Stomach (tissue), 4 donors: ENCODE measurements around the gene DMXL2.

Experiments used
- POLR2A ChIP-seq, 4 donors: fragments of 450-650 bp; IDR thresholded peaks; one replicate each; pipeline ENCODE4 v1.6.1; 2016; ENCODE audit warnings: antibody characterized with exemption in 4 of 4, control low read depth in 2 of 4, mild to moderate bottlenecking in 1 of 4, moderate library complexity in 1 of 4
- TF ChIP-seq, protein P1 (sequence below), 7 experiments: fragments of 450-650 bp in 4 of 7; fragments of 200-600 bp in 3 of 7; sonication (generic) in 3 of 7; IDR thresholded peaks; one replicate each; pipeline ENCODE4 v1.5.1; 2016 to 2019; ENCODE audit warnings: antibody characterized with exemption in 7 of 7, control low read depth in 2 of 7, mild to moderate bottlenecking in 1 of 7

- TF ChIP-seq, protein P1, sequence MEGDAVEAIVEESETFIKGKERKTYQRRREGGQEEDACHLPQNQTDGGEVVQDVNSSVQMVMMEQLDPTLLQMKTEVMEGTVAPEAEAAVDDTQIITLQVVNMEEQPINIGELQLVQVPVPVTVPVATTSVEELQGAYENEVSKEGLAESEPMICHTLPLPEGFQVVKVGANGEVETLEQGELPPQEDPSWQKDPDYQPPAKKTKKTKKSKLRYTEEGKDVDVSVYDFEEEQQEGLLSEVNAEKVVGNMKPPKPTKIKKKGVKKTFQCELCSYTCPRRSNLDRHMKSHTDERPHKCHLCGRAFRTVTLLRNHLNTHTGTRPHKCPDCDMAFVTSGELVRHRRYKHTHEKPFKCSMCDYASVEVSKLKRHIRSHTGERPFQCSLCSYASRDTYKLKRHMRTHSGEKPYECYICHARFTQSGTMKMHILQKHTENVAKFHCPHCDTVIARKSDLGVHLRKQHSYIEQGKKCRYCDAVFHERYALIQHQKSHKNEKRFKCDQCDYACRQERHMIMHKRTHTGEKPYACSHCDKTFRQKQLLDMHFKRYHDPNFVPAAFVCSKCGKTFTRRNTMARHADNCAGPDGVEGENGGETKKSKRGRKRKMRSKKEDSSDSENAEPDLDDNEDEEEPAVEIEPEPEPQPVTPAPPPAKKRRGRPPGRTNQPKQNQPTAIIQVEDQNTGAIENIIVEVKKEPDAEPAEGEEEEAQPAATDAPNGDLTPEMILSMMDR (IDR thresholded peaks at IDR 0.05), result no peak
- TF ChIP-seq POLR2A (IDR thresholded peaks at IDR 0.05), result no peak
These were observed 32.5 kb downstream of the DMXL2 start for GRCh38 chr15:51589881-51590568.
